ENCODE measurements around the gene FSTL5.

FSTL5 gene

GRCh38 chr4:161728929-161729328, 434.9 kb downstream of the FSTL5 start:
- H3K4me1 ChIP-seq (ENCODE audit: insufficient read depth, low read length): no peaks in the 10 kb centered on the region
- DNase-seq: no peak
- H3K9me3 ChIP-seq (ENCODE audit: insufficient read depth, low read length, severe bottlenecking): no peaks in the 10 kb centered on the region
- H3K27ac ChIP-seq (ENCODE audit: low read length): no peak overlapping the region
- no peaks in the 10 kb centered on the region for H3K79me2 ChIP-seq (ENCODE audit: insufficient read depth, low read length)
- H3K4me3 ChIP-seq (ENCODE audit: low read depth in 1 of 2, low read length in 2 of 2): no peak overlapping the region
- H3K27me3 ChIP-seq (ENCODE audit: insufficient read depth, low read length, poor library complexity): no peaks in the 10 kb centered on the region
- no peaks in the 10 kb centered on the region for H4K20me1 ChIP-seq (ENCODE audit: insufficient read depth, low read length)
- no peak overlapping the region for H3K4me2 ChIP-seq (ENCODE audit: insufficient read depth, low read length)
- TF ChIP-seq EZH2 (IDR thresholded peaks at IDR 0.05; ENCODE audit: borderline replicate concordance, low read depth, low read length, severe bottlenecking) (no peak), CTCF (IDR thresholded peaks at IDR 0.05; ENCODE audit: borderline replicate concordance, extremely low read depth, low read length, poor library complexity, severe bottlenecking) (no peak)
- no peak for ATAC-seq (ENCODE audit: insufficient read depth, low read depth)
- no peak overlapping the region for H3K9ac ChIP-seq (ENCODE audit: low read depth, low read length)
- no peak overlapping the region for H2AFZ ChIP-seq (ENCODE audit: low read depth, low read length)
- H3K36me3 ChIP-seq (ENCODE audit: insufficient read depth, low read length): no peaks in the 10 kb centered on the region

- no peaks in the 10 kb centered on the region for H3K27me3 ChIP-seq (ENCODE audit: insufficient read depth, low read length, poor library complexity)
- H4K20me1 ChIP-seq (ENCODE audit: insufficient read depth, low read length): no peaks in the 10 kb centered on the region
- H3K4me3 ChIP-seq (ENCODE audit: low read depth in 1 of 2, low read length in 2 of 2): no peak overlapping the region
- H3K4me1 ChIP-seq (ENCODE audit: insufficient read depth, low read length): no peaks in the 10 kb centered on the region
- ATAC-seq (ENCODE audit: insufficient read depth, low read depth) (no peak), DNase-seq (no peak)
- no peaks in the 10 kb centered on the region for H3K36me3 ChIP-seq (ENCODE audit: insufficient read depth, low read length)
- H3K4me2 ChIP-seq (ENCODE audit: insufficient read depth, low read length): no peak overlapping the region
- TF ChIP-seq EZH2 (IDR thresholded peaks at IDR 0.05; ENCODE audit: borderline replicate concordance, low read depth, low read length, severe bottlenecking) (no peak), CTCF (IDR thresholded peaks at IDR 0.05; ENCODE audit: borderline replicate concordance, extremely low read depth, low read length, poor library complexity, severe bottlenecking) (no peak)
- no peak overlapping the region for H2AFZ ChIP-seq (ENCODE audit: low read depth, low read length)
- H3K27ac ChIP-seq (ENCODE audit: low read length): no peak overlapping the region
- no peaks in the 10 kb centered on the region for H3K79me2 ChIP-seq (ENCODE audit: insufficient read depth, low read length)
- H3K9me3 ChIP-seq (ENCODE audit: insufficient read depth, low read length, severe bottlenecking): no peaks in the 10 kb centered on the region
- H3K9ac ChIP-seq (ENCODE audit: low read depth, low read length): no peak overlapping the region
Measured at GRCh38 chr4:161721947-161722346, 441.9 kb downstream of the FSTL5 start.

- DNase-seq: no peak
- H3K9me3 ChIP-seq (ENCODE audit: insufficient read depth, low read length, severe bottlenecking): no peaks in the 10 kb centered on the region
- TF ChIP-seq EZH2 (IDR thresholded peaks at IDR 0.05; ENCODE audit: borderline replicate concordance, low read depth, low read length, severe bottlenecking) (no peak), CTCF (IDR thresholded peaks at IDR 0.05; ENCODE audit: borderline replicate concordance, extremely low read depth, low read length, poor library complexity, severe bottlenecking) (no peak)
- H3K4me3 ChIP-seq (ENCODE audit: low read depth in 1 of 2, low read length in 2 of 2): no peak overlapping the region
- ATAC-seq (ENCODE audit: insufficient read depth, low read depth): no peak
- no peak overlapping the region for H3K27ac ChIP-seq (ENCODE audit: low read length)
- no peaks in the 10 kb centered on the region for H4K20me1 ChIP-seq (ENCODE audit: insufficient read depth, low read length)
- no peak overlapping the region for H3K9ac ChIP-seq (ENCODE audit: low read depth, low read length)
- no peak overlapping the region for H2AFZ ChIP-seq (ENCODE audit: low read depth, low read length)
- H3K79me2 ChIP-seq (ENCODE audit: insufficient read depth, low read length): no peaks in the 10 kb centered on the region
- H3K4me1 ChIP-seq (ENCODE audit: insufficient read depth, low read length): no peaks in the 10 kb centered on the region
- no peaks in the 10 kb centered on the region for H3K27me3 ChIP-seq (ENCODE audit: insufficient read depth, low read length, poor library complexity)
- no peak overlapping the region for H3K4me2 ChIP-seq (ENCODE audit: insufficient read depth, low read length)
- H3K36me3 ChIP-seq (ENCODE audit: insufficient read depth, low read length): no peaks in the 10 kb centered on the region
Measured at GRCh38 chr4:161717084-161717483, 446.7 kb downstream of the FSTL5 start.

- H3K4me2 ChIP-seq (ENCODE audit: insufficient read depth, low read length): no peak overlapping the region
Measured at GRCh38 chr4:161714931-161715330, 448.9 kb downstream of the FSTL5 start.

More at GRCh38 chr4:161714931-161715330, 448.9 kb downstream of the FSTL5 start:
- Histone ChIP-seq H3K79me2 (ENCODE audit: insufficient read depth, low read length) (no peaks in the 10 kb centered on the region), H3K36me3 (ENCODE audit: insufficient read depth, low read length) (no peaks in the 10 kb centered on the region), H4K20me1 (ENCODE audit: insufficient read depth, low read length) (no peaks in the 10 kb centered on the region), H3K9ac (ENCODE audit: low read depth, low read length) (no peak overlapping the region), H3K4me1 (ENCODE audit: insufficient read depth, low read length) (no peaks in the 10 kb centered on the region), H3K9me3 (ENCODE audit: insufficient read depth, low read length, severe bottlenecking) (no peaks in the 10 kb centered on the region), H3K27ac (ENCODE audit: low read length) (no peak overlapping the region), H3K4me3 (ENCODE audit: low read depth in 1 of 2, low read length in 2 of 2) (no peak overlapping the region), H3K27me3 (ENCODE audit: insufficient read depth, low read length, poor library complexity) (no peaks in the 10 kb centered on the region), H2AFZ (ENCODE audit: low read depth, low read length) (no peak overlapping the region)
- TF ChIP-seq CTCF (IDR thresholded peaks at IDR 0.05; ENCODE audit: borderline replicate concordance, extremely low read depth, low read length, poor library complexity, severe bottlenecking): no peak
- TF ChIP-seq EZH2 (IDR thresholded peaks at IDR 0.05; ENCODE audit: borderline replicate concordance, low read depth, low read length, severe bottlenecking): no peak
- DNase-seq (no peak), ATAC-seq (ENCODE audit: insufficient read depth, low read depth) (no peak)

All from DND-41 (cell line).